ENCODE data around the gene SPIN1. TPM values are rescaled to one million over a fixed set of nuclear protein-coding genes. Genes with fewer than 3 reads are reported as not detected.

SPIN1 gene
- total and polyA plus RNA-seq, 2 donors (not counting 3 experiments of a cell fraction or from before 2014, with no cell fraction given), result 38.1 to 56.8 TPM

DNA sequence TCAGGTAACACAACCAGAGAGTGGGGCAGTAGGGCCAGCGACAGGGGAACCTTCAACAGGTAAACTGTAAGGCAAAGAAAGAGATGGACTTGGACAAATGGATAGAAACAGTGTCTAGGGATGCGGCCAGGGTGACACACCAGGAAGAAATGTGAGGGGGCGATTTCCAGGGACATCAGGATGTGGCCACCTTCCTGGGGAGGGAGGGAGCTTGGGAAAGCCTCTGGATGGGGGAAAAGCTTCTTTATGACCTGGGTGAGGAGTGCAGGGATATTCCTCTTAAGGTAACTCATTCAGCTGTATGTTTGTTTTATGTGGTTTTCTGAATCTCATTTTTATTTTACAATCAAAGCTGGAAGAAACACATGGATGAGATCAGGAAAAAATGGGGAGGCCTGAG, 134.8 kb downstream of the SPIN1 start:
- ChIA-PET POLR2A (no interaction called here), CTCF (no interaction called here)
- Histone ChIP-seq H3K4me1 (ENCODE audit: control insufficient read depth, extremely low read depth, insufficient read depth, low read length) (no peaks in the 10 kb centered on the region), H3K9ac (replicated peaks; ENCODE audit: extremely low read depth, insufficient read depth, low read length) (no peak overlapping the region), H3K79me2 (ENCODE audit: control insufficient read depth, insufficient read depth, low read length) (no peaks in the 10 kb centered on the region), H3K27ac (ENCODE audit: insufficient read depth, low read depth, low read length) (no peak overlapping the region), H3K9me1 (replicated peaks; ENCODE audit: control insufficient read depth, extremely low read depth, insufficient read depth, low read length) (no peaks in the 10 kb centered on the region), H4K20me1 (replicated peaks; ENCODE audit: control insufficient read depth, extremely low read depth, insufficient read depth, low read length) (no peaks in the 10 kb centered on the region), H3K4me2 (ENCODE audit: insufficient read depth, low read length) (no peak overlapping the region), H3K27me3 (ENCODE audit: control insufficient read depth in 2 of 2, insufficient read depth in 2 of 2, low read length in 2 of 2) (no peaks in the 10 kb centered on the region), H3K36me3 (ENCODE audit: control insufficient read depth in 2 of 2, extremely low read depth in 1 of 2, insufficient read depth in 2 of 2, low read length in 2 of 2) (no peaks in the 10 kb centered on the region), H3K4me3 (replicated peaks in 1 of 3; ENCODE audit: insufficient read depth in 1 of 3, low read depth in 1 of 3, low read length in 3 of 3) (no peak overlapping the region), H2AFZ (ENCODE audit: low read depth, low read length) (no peak overlapping the region), H3K9me3 (replicated peaks; ENCODE audit: control insufficient read depth, insufficient read depth, low read length) (no peaks in the 10 kb centered on the region)
- dilution Hi-C loops (cut with MboI; ENCODE audit: extremely low pct_ligation_motif_present, low sequenced_read_pairs) (no loop called here), intact Hi-C loops (cut with micrococcal nuclease) (no loop called here)
- BruUV-seq (replicated peaks), result no TSS peak
- TF ChIP-seq POLR2AphosphoS5 (IDR thresholded peaks at IDR 0.05; ENCODE audit: insufficient read depth, low read depth, low read length), result no peak
- no peak for TF ChIP-seq GATA2 (IDR thresholded peaks at IDR 0.05; ENCODE audit: insufficient read depth, insufficient read length, low read depth, low read length)
- TF ChIP-seq FOS (IDR thresholded peaks at IDR 0.05; ENCODE audit: borderline replicate concordance, insufficient read depth, low read length), result no peak
- no peak for TF ChIP-seq EZH2 (IDR thresholded peaks at IDR 0.05; ENCODE audit: borderline replicate concordance, low read depth, low read length, severe bottlenecking)
- no peak for TF ChIP-seq MYC (IDR thresholded peaks at IDR 0.05; ENCODE audit: low read depth, low read length)
- no peak for TF ChIP-seq POLR2A (IDR thresholded peaks at IDR 0.05; ENCODE audit: low read depth, low read length)
- no peak for DNase-seq (ENCODE audit: low read depth, low spot score)
- FAIRE-seq, result no peak

- DNase-seq (ENCODE audit: low read depth, low spot score) (no peak), FAIRE-seq (no peak)
- Histone ChIP-seq H3K4me3 (replicated peaks in 1 of 3; ENCODE audit: insufficient read depth in 1 of 3, low read depth in 1 of 3, low read length in 3 of 3) (no peak overlapping the region), H3K27ac (ENCODE audit: insufficient read depth, low read depth, low read length) (no peak overlapping the region), H3K9ac (replicated peaks; ENCODE audit: extremely low read depth, insufficient read depth, low read length) (no peak overlapping the region), H4K20me1 (replicated peaks; ENCODE audit: control insufficient read depth, extremely low read depth, insufficient read depth, low read length) (no peaks in the 10 kb centered on the region), H3K4me2 (ENCODE audit: insufficient read depth, low read length) (no peak overlapping the region), H3K27me3 (ENCODE audit: control insufficient read depth in 2 of 2, insufficient read depth in 2 of 2, low read length in 2 of 2) (no peaks in the 10 kb centered on the region), H3K79me2 (ENCODE audit: control insufficient read depth, insufficient read depth, low read length) (no peaks in the 10 kb centered on the region), H3K4me1 (ENCODE audit: control insufficient read depth, extremely low read depth, insufficient read depth, low read length) (no peaks in the 10 kb centered on the region), H3K9me1 (replicated peaks; ENCODE audit: control insufficient read depth, extremely low read depth, insufficient read depth, low read length) (no peaks in the 10 kb centered on the region), H2AFZ (ENCODE audit: low read depth, low read length) (no peak overlapping the region), H3K36me3 (ENCODE audit: control insufficient read depth in 2 of 2, extremely low read depth in 1 of 2, insufficient read depth in 2 of 2, low read length in 2 of 2) (no peaks in the 10 kb centered on the region), H3K9me3 (replicated peaks; ENCODE audit: control insufficient read depth, insufficient read depth, low read length) (no peaks in the 10 kb centered on the region)
- intact Hi-C loops (cut with micrococcal nuclease), result no loop called here
- CTCF ChIA-PET, result no interaction called here
- no TSS peak for BruUV-seq (replicated peaks)
- TF ChIP-seq EZH2 (IDR thresholded peaks at IDR 0.05; ENCODE audit: borderline replicate concordance, low read depth, low read length, severe bottlenecking) (no peak), GATA2 (IDR thresholded peaks at IDR 0.05; ENCODE audit: insufficient read depth, insufficient read length, low read depth, low read length) (no peak), MYC (IDR thresholded peaks at IDR 0.05; ENCODE audit: low read depth, low read length) (no peak), MAX (IDR thresholded peaks at IDR 0.05; ENCODE audit: insufficient read depth, insufficient read length) (no peak), POLR2AphosphoS5 (IDR thresholded peaks at IDR 0.05; ENCODE audit: insufficient read depth, low read depth, low read length) (no peak), JUN (IDR thresholded peaks at IDR 0.05; ENCODE audit: borderline replicate concordance, insufficient read depth, insufficient read length, low read depth) (no peak), FOS (IDR thresholded peaks at IDR 0.05; ENCODE audit: borderline replicate concordance, insufficient read depth, low read length) (no peak), POLR2A (IDR thresholded peaks at IDR 0.05; ENCODE audit: low read depth, low read length) (no peak)
- TF ChIP-seq, protein P1, sequence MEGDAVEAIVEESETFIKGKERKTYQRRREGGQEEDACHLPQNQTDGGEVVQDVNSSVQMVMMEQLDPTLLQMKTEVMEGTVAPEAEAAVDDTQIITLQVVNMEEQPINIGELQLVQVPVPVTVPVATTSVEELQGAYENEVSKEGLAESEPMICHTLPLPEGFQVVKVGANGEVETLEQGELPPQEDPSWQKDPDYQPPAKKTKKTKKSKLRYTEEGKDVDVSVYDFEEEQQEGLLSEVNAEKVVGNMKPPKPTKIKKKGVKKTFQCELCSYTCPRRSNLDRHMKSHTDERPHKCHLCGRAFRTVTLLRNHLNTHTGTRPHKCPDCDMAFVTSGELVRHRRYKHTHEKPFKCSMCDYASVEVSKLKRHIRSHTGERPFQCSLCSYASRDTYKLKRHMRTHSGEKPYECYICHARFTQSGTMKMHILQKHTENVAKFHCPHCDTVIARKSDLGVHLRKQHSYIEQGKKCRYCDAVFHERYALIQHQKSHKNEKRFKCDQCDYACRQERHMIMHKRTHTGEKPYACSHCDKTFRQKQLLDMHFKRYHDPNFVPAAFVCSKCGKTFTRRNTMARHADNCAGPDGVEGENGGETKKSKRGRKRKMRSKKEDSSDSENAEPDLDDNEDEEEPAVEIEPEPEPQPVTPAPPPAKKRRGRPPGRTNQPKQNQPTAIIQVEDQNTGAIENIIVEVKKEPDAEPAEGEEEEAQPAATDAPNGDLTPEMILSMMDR (IDR thresholded peaks at IDR 0.05; ENCODE audit: extremely low read depth in 1 of 2, insufficient read depth in 1 of 2, low read depth in 1 of 2, low read length in 2 of 2), result no peak
- POLR2A ChIA-PET, result no interaction called here
- dilution Hi-C loops (cut with MboI; ENCODE audit: extremely low pct_ligation_motif_present, low sequenced_read_pairs), result no loop called here
These were observed 136.7 kb downstream of the SPIN1 start for GRCh38 chr9:88524911-88525310.
